ENCODE results near the gene TCHP.
"Not testable (repeated sequence)": the region's sequence is repeated elsewhere in the genome, so short reads cannot be mapped to it uniquely, and the experiment has no call there.

The TCHP gene

GRCh38 chr12:109899783-109900751 is at the start of gene TCHP:
Gene TCHP (plus strand): TSS chr12:109900274. CDS start chr12:109903027, 2,753 bp downstream.
- DNase-seq = peak; percentile 77

GRCh38 chr12:109850518-109850917 is 49.6 kb upstream of the TCHP start:
- not testable (repeated sequence) for DNase-seq

- no peak for DNase-seq
Observed at GRCh38 chr12:109855377-109855776, 44.7 kb upstream of the TCHP start.

- no peak for DNase-seq
Observed at GRCh38 chr12:109857715-109858114, 42.4 kb upstream of the TCHP start.

GRCh38 chr12:109858764-109859163 is 41.3 kb upstream of the TCHP start:
- no peak for DNase-seq

- no peak for DNase-seq
Observed at GRCh38 chr12:109860977-109861376, 39.1 kb upstream of the TCHP start.

GRCh38 chr12:109861689-109862314 is 38.3 kb upstream of the TCHP start:
- no peak for DNase-seq

GRCh38 chr12:109862491-109862890 is 37.6 kb upstream of the TCHP start:
- not testable (repeated sequence) for DNase-seq

GRCh38 chr12:109863847-109864712 is 36.0 kb upstream of the TCHP start:
- no peak for DNase-seq

GRCh38 chr12:109864916-109865315 is 35.2 kb upstream of the TCHP start:
- no peak for DNase-seq

- no peak for DNase-seq
Observed at GRCh38 chr12:109868182-109869051, 31.7 kb upstream of the TCHP start.

- DNase-seq = no peak
Observed at GRCh38 chr12:109870648-109871047, 29.4 kb upstream of the TCHP start.

GRCh38 chr12:109871668-109872314 is 28.3 kb upstream of the TCHP start:
- no peak for DNase-seq

- DNase-seq = no peak
Observed at GRCh38 chr12:109873653-109874052, 26.4 kb upstream of the TCHP start.

GRCh38 chr12:109875572-109876131 is 24.4 kb upstream of the TCHP start:
- DNase-seq = no peak

- DNase-seq = no peak
Observed at GRCh38 chr12:109876406-109876805, 23.7 kb upstream of the TCHP start.

- no peak for DNase-seq
Observed at GRCh38 chr12:109877504-109878246, 22.4 kb upstream of the TCHP start.

- no peak for DNase-seq
Observed at GRCh38 chr12:109878247-109878625, 21.8 kb upstream of the TCHP start.

- DNase-seq = no peak
Observed at GRCh38 chr12:109878749-109879148, 21.3 kb upstream of the TCHP start.

- DNase-seq = no peak
Observed at GRCh38 chr12:109879351-109880042, 20.6 kb upstream of the TCHP start.

Data from activated T-cell treated with anti-CD3 and anti-CD28 coated beads, Interleukin-2, amount 50 U/mL, for 1 hour (primary cell).